Endothelial cell of umbilical vein (primary cell): ENCODE data around the gene PRMT7. TPM values are rescaled to one million over a fixed set of nuclear protein-coding genes. Genes with fewer than 3 reads are reported as not detected.

Source experiments
- BruUV-seq: library from RNA; stranded (reverse); fragments of 400-500 nt; replicated peaks from 2 replicates; lab custom pipeline; 2021; lab: Mats Ljungman, UMichigan
- CTCF ChIA-PET: fragments of 300-600, 350-600 bp; sonication (Branson Sonifier 250); formaldehyde crosslinking; loops from one replicate; lab custom pipeline; 2021; ENCODE audit warnings: antibody characterized with exemption, inconsistent platforms; lab: Charles Lee
- POLR2A ChIA-PET: fragments of 300-600, 350-600 bp; sonication (Branson Sonifier 250); formaldehyde crosslinking; loops from one replicate; lab custom pipeline; 2021; ENCODE audit warnings: antibody characterized with exemption, inconsistent platforms; lab: Charles Lee
- DNase-seq: peaks from one replicate; pipeline ENCODE4 v3.0.0-alpha.2; 2011; ENCODE audit warnings: low read depth, low spot score
- FAIRE-seq: peaks from 2 replicates; lab custom pipeline; 2011; peaks lifted over from hg19 to GRCh38; lab: Jason Lieb, UNC
- H2AFZ ChIP-seq: 2 replicates; pipeline ENCODE4 v1.6.0; 2012; ENCODE audit warnings: low read depth, low read length, control low read depth, inconsistent platforms
- H3K27ac ChIP-seq: 2 replicates; pipeline ENCODE4 v1.5.1; 2011; ENCODE audit warnings: low read depth, mild to moderate bottlenecking, control low read depth, low read length, moderate library complexity; ENCODE audit not compliant: insufficient read depth
- H3K27me3 ChIP-seq, 2 experiments: 2 replicates each; pipeline versions ENCODE4 v1.6.0 to v1.6.1; 2011; ENCODE audit warnings: low read length in 2 of 2, mixed read lengths in 1 of 2; ENCODE audit not compliant: control insufficient read depth in 2 of 2, insufficient read depth in 2 of 2
- H3K36me3 ChIP-seq, 2 experiments: 2 replicates in 1 of 2; 3 replicates in 1 of 2; pipeline ENCODE4 v1.5.1; 2011; ENCODE audit warnings: low read length in 2 of 2, mild to moderate bottlenecking in 1 of 2, moderate library complexity in 1 of 2; ENCODE audit not compliant: control insufficient read depth in 2 of 2, insufficient read depth in 2 of 2; ENCODE audit errors: extremely low read depth in 1 of 2
- H3K4me1 ChIP-seq: 3 replicates; pipeline ENCODE4 v1.5.1; 2011; ENCODE audit warnings: mild to moderate bottlenecking, low read length; ENCODE audit not compliant: control insufficient read depth, insufficient read depth; ENCODE audit errors: extremely low read depth
- H3K4me2 ChIP-seq: 2 replicates; pipeline ENCODE4 v1.6.1; 2011; ENCODE audit warnings: low read length, control low read depth, mixed read lengths; ENCODE audit not compliant: insufficient read depth
- H3K4me3 ChIP-seq, 3 experiments: fragments of 200-600 bp in 1 of 3; sonication (generic), shearing (Covaris generic) in 1 of 3; replicated peaks in 1 of 3; 2 replicates each; pipeline ENCODE4 v1.5.1; 2011 to 2016; ENCODE audit warnings: control low read depth in 3 of 3, low read length in 3 of 3, mild to moderate bottlenecking in 2 of 3, inconsistent platforms in 1 of 3, low read depth in 1 of 3, moderate library complexity in 1 of 3; ENCODE audit not compliant: insufficient read depth in 1 of 3
- H3K79me2 ChIP-seq: 2 replicates; pipeline ENCODE4 v1.6.0; 2012; ENCODE audit warnings: low read length, inconsistent platforms; ENCODE audit not compliant: control insufficient read depth, insufficient read depth
- H3K9ac ChIP-seq: replicated peaks from 2 replicates; pipeline ENCODE3; 2011; ENCODE audit warnings: low read length, control low read depth; ENCODE audit not compliant: insufficient read depth; ENCODE audit errors: extremely low read depth
- H3K9me1 ChIP-seq: replicated peaks from 3 replicates; pipeline ENCODE4 v1.6.0; 2011; ENCODE audit warnings: mild to moderate bottlenecking, low read length; ENCODE audit not compliant: control insufficient read depth, insufficient read depth; ENCODE audit errors: extremely low read depth
- H3K9me3 ChIP-seq: replicated peaks from 2 replicates; pipeline ENCODE4 v1.5.1; 2012; ENCODE audit warnings: low read length, inconsistent platforms; ENCODE audit not compliant: control insufficient read depth, insufficient read depth
- H4K20me1 ChIP-seq: replicated peaks from 2 replicates; pipeline ENCODE3; 2011; ENCODE audit warnings: mild to moderate bottlenecking, low read length; ENCODE audit not compliant: control insufficient read depth, insufficient read depth; ENCODE audit errors: extremely low read depth
- EZH2 ChIP-seq: IDR thresholded peaks from 2 replicates; pipeline ENCODE4 v1.6.1; 2012; ENCODE audit warnings: borderline replicate concordance, low read depth, mild to moderate bottlenecking, moderate library complexity, low read length, inconsistent platforms; ENCODE audit not compliant: severe bottlenecking
- GATA2 ChIP-seq: IDR thresholded peaks from 2 replicates; pipeline ENCODE4 v1.7.0; 2011; ENCODE audit warnings: low read depth, mild to moderate bottlenecking, moderate library complexity, mixed read lengths, low read length; ENCODE audit not compliant: insufficient read length, insufficient read depth
- JUN ChIP-seq: IDR thresholded peaks from 2 replicates; pipeline ENCODE4 v1.6.1; 2011; ENCODE audit warnings: borderline replicate concordance, low read depth; ENCODE audit not compliant: insufficient read length, insufficient read depth
- MYC ChIP-seq: IDR thresholded peaks from one replicate; pipeline ENCODE4 v1.6.1; 2011; ENCODE audit warnings: mild to moderate bottlenecking, low read depth, low read length
- POLR2A ChIP-seq: IDR thresholded peaks from 2 replicates; pipeline ENCODE4 v1.6.1; 2012; ENCODE audit warnings: low read depth, mild to moderate bottlenecking, control low read depth, low read length
- POLR2AphosphoS5 ChIP-seq: IDR thresholded peaks from 2 replicates; pipeline ENCODE4 v1.6.1; 2012; ENCODE audit warnings: low read depth, mild to moderate bottlenecking, control low read depth, low read length, moderate library complexity; ENCODE audit not compliant: insufficient read depth
- dilution Hi-C: fragments of 300-500 bp; cut with MboI; formaldehyde crosslinking; loops from one replicate; pipeline ENCODE4 v1.15.0; 2019; ENCODE audit warnings: low sequenced_read_pairs; ENCODE audit not compliant: extremely low pct_ligation_motif_present
- intact Hi-C: fragments of 100-400 bp; cut with micrococcal nuclease; formaldehyde crosslinking; loops from one replicate; pipeline ENCODE4 v1.10.0; 2022
- polyA plus RNA-seq, 4 experiments: library from polyadenylated mRNA; depleted of rRNA in 3 of 4; stranded (reverse) in 3 of 4; unstranded in 1 of 4; fragments of >200 nt; gene quantifications; 2 replicates each; pipeline versions ENCODE4 v1.2.1 to v1.2.3, GENCODE V29; 2011 to 2012; ENCODE audit warnings: missing spikeins in 1 of 4
- total RNA-seq: library from RNA; stranded (reverse); gene quantifications from 2 replicates; pipeline ENCODE4 v1.2.3, GENCODE V29; 2021
- TF ChIP-seq, protein P1 (sequence below): IDR thresholded peaks from 2 replicates; pipeline ENCODE4 v1.6.1; 2011; ENCODE audit not compliant: insufficient read depth, insufficient read length
- TF ChIP-seq, protein P2 (sequence below), 2 donors: IDR thresholded peaks; 1 replicate in 1 of 2; 2 replicates in 1 of 2; pipeline ENCODE4 v1.5.1; 2011; ENCODE audit warnings: low read length in 2 of 2, mild to moderate bottlenecking in 2 of 2, moderate library complexity in 2 of 2, control low read depth in 1 of 2, inconsistent platforms in 1 of 2, low read depth in 1 of 2; ENCODE audit not compliant: insufficient read depth in 1 of 2; ENCODE audit errors: extremely low read depth in 1 of 2

Gene PRMT7
- total and polyA plus RNA-seq, 2 donors (not counting 3 experiments of a cell fraction or from before 2014, with no cell fraction given): 43.4 to 57.9 TPM

DNA sequence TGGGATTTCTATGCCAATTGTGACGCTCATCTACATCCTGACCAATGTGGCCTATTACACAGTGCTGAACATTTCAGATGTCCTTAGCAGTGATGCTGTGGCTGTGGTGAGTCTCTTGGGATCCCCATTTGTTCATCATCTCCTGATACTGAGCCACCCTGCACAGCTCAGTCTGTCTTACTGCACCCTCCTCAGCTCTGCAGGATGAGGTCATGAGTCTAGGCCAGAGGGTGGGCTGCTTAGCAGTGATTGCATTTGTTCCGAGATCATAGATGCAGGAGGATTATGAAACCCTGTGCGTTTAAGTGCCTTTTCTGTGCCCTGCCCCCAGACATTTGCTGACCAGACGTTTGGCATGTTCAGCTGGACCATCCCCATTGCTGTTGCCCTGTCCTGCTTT is 19.6 kb upstream of the PRMT7 start:
- Histone ChIP-seq H3K4me2 (no peak overlapping the region), H3K4me1 (peaks cover 50% of the 10 kb centered on the region), H3K27me3 (no peaks in the 10 kb centered on the region), H4K20me1 (no peaks in the 10 kb centered on the region), H3K27ac (no peak overlapping the region), H2AFZ (no peak overlapping the region), H3K79me2 (peaks cover 33% of the 10 kb centered on the region), H3K9me3 (no peaks in the 10 kb centered on the region), H3K36me3 (peaks cover 12 to 15% of the 10 kb centered on the region in 2 experiments), H3K4me3 (no peak overlapping the region), H3K9ac (no peak overlapping the region), H3K9me1 (no peaks in the 10 kb centered on the region)
- BruUV-seq: no TSS peak
- no peak for DNase-seq
- intact Hi-C loops: no loop called here
- FAIRE-seq: no peak
- dilution Hi-C loops: no loop called here
- TF ChIP-seq POLR2A (no peak), EZH2 (no peak), POLR2AphosphoS5 (no peak), JUN (no peak), MYC (no peak), GATA2 (no peak)
- TF ChIP-seq, protein P1, sequence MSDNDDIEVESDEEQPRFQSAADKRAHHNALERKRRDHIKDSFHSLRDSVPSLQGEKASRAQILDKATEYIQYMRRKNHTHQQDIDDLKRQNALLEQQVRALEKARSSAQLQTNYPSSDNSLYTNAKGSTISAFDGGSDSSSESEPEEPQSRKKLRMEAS: no peak
- TF ChIP-seq, protein P2, sequence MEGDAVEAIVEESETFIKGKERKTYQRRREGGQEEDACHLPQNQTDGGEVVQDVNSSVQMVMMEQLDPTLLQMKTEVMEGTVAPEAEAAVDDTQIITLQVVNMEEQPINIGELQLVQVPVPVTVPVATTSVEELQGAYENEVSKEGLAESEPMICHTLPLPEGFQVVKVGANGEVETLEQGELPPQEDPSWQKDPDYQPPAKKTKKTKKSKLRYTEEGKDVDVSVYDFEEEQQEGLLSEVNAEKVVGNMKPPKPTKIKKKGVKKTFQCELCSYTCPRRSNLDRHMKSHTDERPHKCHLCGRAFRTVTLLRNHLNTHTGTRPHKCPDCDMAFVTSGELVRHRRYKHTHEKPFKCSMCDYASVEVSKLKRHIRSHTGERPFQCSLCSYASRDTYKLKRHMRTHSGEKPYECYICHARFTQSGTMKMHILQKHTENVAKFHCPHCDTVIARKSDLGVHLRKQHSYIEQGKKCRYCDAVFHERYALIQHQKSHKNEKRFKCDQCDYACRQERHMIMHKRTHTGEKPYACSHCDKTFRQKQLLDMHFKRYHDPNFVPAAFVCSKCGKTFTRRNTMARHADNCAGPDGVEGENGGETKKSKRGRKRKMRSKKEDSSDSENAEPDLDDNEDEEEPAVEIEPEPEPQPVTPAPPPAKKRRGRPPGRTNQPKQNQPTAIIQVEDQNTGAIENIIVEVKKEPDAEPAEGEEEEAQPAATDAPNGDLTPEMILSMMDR (IDR thresholded peaks at IDR 0.05; ENCODE audit: extremely low read depth in 1 of 2, insufficient read depth in 1 of 2, low read depth in 1 of 2, low read length in 2 of 2): no peak
- POLR2A ChIA-PET: interaction anchor here (1.0 to 2.9 kb wide), 3 partner anchors 8 to 27 kb away, joined by 3 to 9 read pairs (median 7); partner anchors contain the start of genes PRMT7, SLC7A6 and SLC7A6OS
- CTCF ChIA-PET: interaction anchor here (10.9 kb wide), 1 partner anchor 29 kb away, joined by 120 read pairs; the partner anchor contains the start of gene SLC7A6
